ENCODE results near the gene FAM13C.

DNA sequence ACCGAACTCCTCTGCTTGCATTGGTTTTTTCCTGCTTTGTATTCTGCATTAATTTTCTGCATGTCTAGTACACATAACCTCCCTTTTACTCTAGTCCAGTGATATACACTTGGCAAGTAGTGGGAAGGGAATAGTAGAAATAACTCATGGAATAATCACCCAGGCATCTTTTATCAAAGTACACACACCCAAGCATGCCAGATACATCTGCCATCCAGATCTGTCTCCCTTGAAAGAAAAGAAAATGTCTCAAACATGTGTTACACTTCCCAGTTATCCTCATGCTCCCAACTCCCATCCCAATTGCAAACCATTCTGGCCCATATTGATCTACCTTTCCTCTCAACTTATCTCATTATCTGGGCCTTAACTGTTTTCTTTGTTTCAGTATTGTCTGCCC, 106.9 kb downstream of the FAM13C start:
- TF ChIP-seq POLR2A (IDR thresholded peaks at IDR 0.05; ENCODE audit: low read depth, low read length): no peak
- TF ChIP-seq POLR2AphosphoS5 (IDR thresholded peaks at IDR 0.05; ENCODE audit: low read depth, low read length): no peak
- TF ChIP-seq TAF1 (IDR thresholded peaks at IDR 0.05; ENCODE audit: low read depth, low read length): no peak
- TF ChIP-seq SPI1 (IDR thresholded peaks at IDR 0.05; ENCODE audit: low read depth, low read length): no peak
- TF ChIP-seq POU2F2 (IDR thresholded peaks at IDR 0.05; ENCODE audit: low read depth, low read length): no peak

Data from GM12891 (cell line).